GM19395 (cell line): ENCODE measurements around the gene CRYBB3.
"Not testable (repeated sequence)": the region's sequence is repeated elsewhere in the genome, so short reads cannot be mapped to it uniquely, and the experiment has no call there.

Source experiments
- ATAC-seq: cut with Tn5 transposase; IDR thresholded peaks from one replicate; pipeline ENCODE4 v1.9.1; 2021; ENCODE audit warnings: mild to moderate bottlenecking, moderate library complexity; ENCODE audit not compliant: unreplicated experiment

Gene CRYBB3

DNA sequence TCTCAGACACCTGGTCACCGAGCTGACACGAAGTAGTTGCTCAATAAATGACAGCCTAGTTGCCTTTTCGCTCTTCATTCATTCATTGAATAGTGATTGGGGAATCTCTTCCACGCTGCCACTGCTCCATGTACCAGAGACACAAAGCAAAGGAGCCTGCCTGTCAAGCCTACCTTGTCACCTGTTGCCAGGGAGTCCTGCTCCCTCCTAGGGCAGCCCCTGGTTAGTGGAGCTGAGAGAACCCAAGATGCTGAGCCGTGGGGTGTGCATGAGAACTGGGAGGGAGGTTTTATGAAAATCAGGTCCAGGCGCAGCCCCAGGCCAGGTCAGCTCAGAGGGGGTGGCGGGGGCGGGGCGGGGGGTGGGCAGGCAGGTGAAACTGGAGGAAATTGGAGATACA lies 38.4 kb downstream of the CRYBB3 start:
- ATAC-seq = not testable (repeated sequence)

DNA sequence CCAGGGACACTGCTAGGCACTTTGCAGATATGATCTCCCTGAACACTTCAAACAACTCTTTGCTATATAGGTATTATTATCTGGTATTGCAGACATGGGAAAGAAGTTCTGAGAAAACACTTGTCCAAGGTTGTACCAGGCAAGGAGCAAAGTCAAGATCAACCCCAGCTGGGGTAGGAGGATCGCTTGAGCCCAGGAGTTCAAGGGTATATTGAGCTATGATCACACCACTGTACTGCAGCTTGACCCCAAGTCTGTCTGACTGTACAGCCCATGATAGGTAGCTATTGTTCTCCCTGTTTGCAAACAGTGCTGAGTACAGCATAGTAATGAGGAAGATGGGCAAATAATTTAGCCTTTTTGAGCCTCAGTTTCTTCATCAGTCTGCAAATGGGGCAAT lies 55.5 kb downstream of the CRYBB3 start:
- ATAC-seq = not testable (repeated sequence)
